GM18499 (cell line): ENCODE results near the gene MCC.

Source experiments
- ATAC-seq: cut with Tn5 transposase; IDR thresholded peaks from one replicate; pipeline ENCODE4 v1.9.1; 2021; ENCODE audit warnings: moderate number of reproducible peaks; ENCODE audit not compliant: insufficient read depth, unreplicated experiment

MCC gene

DNA sequence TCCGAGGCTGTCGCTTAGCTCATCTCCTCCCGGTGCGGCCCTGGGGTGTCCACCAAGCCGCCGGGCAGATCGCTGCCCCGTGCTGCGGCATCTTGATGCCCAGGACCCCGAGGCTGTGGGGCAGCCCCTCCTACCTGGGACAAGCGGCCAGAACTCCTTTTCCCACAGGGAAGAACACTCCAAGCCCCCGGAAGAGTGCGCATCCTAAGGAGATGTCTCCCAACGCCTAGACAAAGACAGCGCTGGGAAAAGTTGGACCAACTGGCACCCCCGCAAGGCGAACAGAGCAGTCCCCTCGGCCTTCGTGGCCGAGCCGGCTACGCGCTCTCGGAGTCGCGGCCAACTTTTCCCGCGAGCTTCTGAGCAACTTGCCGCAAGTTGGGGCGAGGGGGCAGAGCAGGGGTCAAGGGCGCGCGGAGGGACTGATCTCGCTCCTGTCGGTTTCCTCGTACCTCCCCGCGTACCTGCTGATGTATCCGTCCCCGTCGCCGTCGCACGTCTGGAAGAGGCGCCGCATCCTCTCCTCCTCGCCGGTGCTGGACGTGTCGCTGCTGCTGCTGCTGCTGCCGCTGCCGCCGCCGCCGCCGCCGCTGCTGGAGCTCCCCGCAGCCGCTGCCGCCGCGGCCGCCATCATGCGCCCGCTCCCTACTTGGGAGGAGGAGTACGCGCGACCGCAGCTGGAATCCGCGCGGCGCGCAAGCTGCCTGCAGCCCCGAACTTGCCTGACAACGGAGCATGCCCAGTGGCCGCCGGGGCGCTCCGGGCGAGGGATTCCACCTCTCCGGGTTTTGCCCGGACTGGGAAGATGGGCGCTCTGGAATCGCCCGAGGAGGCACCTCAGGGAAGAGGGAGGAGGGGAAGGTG is at the start of gene MCC:
TSS of gene MCC (minus strand) at position 673 of the 864 bp plus-strand sequence.
- ATAC-seq, result no peak

DNA sequence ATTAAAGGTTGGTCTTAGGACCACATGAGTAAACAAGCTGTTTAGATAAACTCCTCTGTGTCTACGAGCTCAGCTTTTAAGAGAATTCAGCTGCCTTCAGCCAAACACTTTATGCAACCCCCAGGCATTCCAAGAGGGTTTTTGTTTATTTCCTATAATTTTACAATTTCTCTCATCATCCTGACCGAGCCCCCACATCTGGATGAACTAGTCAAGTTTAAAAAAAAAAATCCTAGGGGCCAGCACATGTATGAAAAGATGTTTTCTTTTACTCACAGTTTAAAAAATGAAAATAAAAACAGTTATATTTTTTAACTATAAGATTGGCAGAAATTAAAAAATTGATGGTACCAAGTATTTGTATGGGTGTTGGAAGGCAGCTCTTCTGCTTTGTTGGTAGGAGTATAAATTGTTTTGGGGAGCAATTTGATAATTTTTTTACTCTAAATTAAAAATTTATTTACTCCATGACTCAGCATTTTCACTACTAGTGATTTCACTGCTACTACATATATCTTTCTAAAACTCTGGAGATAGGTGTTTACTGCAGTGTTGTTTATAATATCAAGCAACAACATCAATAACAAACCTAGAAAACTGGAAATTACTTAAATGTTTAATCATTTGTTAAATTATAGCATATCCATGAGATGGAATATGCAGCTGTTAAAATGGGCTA is 43.4 kb upstream of the MCC start:
- ATAC-seq, result no peak

DNA sequence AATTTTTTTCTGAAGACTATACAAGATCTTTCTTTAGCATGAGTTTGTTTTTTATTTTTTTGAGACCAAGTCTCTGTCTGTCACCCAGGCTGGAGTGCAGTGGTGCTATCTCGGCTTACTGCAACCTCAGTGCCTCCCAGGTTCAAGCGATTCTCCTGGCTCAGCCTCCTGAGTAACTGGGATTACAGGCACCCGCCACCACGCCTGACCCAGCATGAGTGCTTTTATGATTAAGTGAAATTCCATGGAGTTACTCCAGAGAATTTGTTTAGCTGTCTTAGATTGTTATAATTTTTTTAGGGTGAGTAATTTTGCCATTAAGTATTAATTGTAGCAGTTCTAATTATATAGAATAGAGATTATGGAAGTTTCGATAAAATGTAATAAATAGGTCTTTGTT is 39.5 kb upstream of the MCC start:
- ATAC-seq, result no peak

DNA sequence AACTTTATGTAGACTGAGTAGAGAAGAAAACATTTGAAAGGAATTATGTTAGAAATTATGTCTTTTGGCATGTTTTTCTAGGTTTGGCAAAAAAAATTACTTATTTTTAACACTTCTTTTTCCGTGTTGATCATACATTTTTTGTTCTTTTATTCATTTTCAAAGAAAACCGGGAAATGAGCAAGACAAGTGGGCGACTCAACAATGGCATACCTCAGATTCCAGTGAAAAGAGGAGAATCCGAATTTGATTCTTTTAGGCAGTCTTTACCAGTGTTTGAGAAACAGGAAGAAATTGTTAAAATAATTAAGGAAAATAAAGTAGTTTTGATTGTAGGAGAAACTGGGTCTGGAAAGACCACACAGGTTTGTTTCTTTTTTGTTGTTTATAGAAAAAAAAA is 38.2 kb upstream of the MCC start:
- ATAC-seq, result no peak

DNA sequence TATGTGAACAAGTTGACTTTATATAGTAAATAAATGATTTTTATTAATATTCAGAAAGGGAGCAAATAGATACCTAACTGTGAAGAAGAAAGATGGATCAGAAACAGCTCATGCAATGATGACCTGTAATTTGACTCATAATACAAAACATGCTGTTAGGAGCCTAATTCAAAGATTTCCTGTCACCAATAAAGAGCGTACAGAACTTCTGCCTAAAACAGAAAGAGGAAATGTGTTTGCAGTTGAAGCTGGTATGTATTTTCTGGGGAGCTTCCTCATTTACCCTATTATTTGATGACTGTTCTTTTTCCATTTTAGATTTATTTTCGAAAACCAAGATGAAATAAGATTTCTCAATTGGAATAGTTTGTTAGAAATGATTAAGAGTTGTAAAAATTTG is 36.7 kb upstream of the MCC start:
- peak; percentile 55 for ATAC-seq

DNA sequence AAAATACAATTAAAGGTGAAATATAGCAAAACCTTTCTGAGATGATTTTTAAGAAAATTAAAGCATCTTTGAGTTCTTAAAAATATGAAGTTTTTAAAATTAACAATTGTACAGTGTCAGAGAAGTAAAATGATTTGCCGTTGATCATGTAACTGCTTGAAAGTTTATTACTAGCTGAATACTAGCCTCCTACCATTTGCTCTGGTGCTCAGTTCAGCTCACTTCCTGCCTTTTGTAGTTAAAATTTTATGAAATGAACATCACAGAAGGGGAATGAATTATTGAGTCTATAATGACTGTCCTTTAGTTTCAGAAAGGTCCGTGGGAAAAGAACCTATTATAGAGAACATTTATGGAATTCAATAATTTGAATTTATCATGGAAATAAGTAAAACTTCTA is 34.9 kb upstream of the MCC start:
- no peak for ATAC-seq

DNA sequence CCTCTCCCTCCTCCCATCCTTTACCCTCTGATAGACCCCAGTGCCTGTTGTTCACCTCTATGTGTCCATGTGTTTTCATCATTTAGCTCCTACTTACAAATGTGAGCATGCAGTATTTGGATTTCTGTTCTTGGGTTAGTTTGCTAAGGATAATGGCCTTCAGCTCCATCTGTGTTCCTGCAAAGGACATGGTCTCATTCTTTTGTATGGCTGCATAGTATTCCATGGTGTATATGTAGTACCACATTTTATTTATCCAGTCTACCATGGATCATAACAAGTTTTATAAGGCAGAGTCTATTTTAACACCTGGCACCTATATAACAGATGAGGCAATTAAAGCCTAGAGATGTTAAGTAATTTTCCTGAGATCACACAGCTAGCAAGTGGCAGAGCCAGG is 32.6 kb upstream of the MCC start:
- no peak for ATAC-seq

DNA sequence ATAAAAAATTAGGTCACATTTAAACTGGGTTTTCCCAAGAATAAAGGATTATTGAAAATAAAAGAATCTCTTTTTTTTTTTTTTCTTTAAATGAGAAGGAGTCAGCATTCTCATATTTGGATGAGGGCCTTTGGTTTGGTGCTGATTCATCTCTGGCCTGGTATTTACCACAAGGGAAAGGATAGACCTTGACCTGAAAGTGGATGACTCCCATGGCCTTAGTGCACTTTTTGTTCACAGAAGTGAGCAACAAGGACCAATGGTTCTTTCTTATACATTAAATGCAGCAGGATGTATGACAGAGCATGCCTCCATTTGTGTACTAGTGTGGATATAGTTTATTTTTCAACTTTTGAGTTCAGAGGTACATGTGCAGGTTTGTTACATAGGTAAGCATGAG is 32.2 kb upstream of the MCC start:
- peak; percentile 67 for ATAC-seq

DNA sequence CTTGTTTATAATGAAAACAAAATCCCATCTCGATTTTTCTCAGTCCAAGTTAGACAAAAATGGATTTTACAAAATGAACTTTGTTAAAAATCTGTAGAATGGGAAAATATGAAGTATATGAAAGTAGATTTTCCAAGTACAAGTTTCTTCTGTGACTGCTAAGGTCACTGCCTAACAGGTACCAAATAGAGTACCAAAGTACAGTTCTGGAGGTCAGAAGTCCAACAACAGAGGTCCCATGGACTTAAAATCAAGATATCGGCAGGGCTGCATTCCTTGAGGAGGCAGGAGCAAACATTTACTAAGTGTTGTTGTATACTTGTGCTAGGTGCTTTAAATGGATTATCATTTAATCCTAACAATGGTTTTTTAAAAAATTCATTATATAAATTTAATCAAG is 31.2 kb upstream of the MCC start:
- ATAC-seq, result no peak

DNA sequence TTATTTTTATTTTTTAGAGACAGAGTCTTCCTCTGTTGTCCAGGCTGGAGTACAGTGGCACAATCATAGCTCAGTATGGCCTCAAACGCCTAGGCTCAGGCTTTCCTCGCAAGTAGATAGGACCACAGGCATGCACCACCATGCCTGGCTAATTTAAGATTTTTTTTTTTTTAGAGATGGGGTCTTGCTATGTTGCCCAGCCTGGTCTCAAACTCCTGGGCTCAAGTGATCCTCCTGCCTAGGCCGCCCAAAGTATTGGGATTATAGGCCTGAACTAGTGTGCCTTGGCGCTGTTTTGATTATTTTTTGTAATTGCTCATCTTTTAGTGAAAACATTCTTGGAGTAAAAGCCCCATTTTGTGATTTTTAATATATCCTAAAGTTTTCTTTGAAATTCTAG is 30.6 kb upstream of the MCC start:
- ATAC-seq, result no peak

DNA sequence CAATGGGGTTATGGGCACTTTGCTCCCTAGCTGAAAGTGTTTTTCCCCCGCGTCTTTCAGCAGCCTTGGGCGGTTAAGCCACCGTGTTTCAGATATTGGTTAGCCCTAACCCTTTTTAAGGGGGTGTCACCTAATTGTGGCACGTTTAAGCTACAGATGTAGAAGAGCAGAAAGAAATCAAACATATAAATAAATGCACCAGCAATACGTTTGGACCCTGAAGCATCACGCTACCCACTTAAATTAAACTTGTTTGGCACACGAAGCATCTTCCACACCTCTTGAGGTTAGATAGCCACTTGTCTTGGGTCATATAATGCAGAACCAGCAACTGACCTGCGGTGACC is 26.0 kb upstream of the MCC start:
- no peak for ATAC-seq

DNA sequence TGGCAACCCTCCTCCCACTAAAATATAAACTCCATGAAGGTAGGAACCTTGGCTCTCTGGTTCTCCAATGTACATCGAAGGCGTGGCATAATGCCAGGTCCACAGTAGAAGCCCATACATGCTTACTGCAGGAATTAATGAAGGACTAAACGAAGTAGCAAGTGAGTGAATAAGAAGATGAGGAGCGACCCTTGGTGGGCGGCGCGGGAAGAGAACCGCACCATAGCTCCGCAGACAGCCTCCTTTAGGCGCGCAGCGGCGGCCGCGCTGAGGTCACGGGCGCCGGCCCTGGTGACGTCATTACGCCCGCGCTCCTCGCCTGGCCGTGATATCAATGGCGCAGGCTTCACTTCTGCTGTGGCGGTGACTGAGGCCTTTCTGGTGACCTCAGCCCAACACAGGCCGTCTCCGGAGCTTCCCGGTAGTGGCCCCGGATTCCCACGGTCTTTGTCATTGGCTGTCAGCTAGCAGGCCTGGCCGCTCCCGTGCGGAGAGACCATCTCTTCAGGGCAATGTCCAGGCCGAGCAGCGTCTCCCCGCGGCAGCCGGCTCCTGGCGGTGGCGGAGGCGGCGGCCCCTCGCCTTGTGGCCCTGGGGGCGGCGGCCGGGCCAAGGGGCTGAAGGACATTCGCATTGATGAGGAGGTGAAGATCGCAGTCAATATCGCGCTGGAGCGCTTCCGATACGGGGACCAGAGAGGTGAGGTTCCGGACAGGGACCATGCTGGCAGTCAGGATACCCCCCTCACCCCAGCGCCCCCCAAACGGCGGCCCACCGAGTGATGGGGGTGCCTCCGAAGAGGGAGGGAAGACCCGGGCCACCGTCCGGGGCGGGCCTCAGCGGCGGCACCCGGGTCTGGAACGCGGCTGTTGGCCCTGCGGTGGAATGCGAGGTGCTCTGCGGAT is 25.4 kb upstream of the MCC start, which contains the start of gene YTHDC2:
TSS of gene YTHDC2 (plus strand) at position 311 of the 905 bp plus-strand sequence. CDS start at position 513, 202 bp downstream.
- peak; percentile 93 for ATAC-seq

DNA sequence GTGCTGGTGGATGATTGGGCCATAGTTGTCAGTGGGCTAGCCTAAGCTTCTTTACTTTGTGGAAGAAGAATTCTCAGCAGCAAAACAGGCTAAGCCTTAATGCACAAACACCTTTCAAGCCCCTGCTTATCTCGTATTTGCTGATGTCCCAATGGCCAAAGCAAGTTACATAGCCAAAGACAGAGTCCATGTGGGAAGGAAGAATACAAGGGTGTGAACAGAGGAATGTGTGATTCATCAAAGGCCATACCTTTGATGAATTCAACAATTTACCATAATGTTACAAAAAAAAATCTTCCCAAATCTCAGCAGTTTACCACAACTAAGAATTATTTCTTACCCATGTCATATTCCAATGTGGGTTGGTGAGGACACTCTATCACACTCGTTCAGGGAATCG is 24.1 kb upstream of the MCC start:
- ATAC-seq, result no peak

DNA sequence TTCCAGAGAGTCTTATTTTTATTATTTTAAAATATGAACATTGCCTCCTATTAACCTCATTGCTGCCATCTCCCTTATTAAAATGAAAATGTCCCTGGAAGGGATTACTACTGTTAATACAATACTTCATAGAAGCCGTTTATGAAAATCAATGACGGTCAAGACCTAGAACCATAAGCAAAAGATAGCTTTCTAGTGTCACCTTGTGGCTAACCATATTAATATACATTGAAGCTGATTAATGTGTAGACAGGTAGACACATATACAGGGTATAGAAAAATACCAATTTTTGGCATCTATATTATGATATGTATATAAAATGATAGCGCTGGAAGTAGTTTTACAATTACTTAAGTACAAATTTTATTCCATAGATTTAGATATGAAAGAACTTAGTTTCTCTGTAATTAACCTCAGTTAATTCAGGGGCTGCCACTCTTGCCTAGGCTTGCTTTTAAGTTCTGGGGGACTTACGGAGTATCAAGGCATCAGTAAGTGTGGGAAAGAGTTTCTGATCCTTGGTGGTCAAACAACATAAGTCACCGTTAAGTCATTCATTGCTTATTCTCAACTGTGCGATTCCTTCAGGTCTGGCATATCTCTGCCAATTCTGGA is 22.7 kb upstream of the MCC start:
- no peak for ATAC-seq

DNA sequence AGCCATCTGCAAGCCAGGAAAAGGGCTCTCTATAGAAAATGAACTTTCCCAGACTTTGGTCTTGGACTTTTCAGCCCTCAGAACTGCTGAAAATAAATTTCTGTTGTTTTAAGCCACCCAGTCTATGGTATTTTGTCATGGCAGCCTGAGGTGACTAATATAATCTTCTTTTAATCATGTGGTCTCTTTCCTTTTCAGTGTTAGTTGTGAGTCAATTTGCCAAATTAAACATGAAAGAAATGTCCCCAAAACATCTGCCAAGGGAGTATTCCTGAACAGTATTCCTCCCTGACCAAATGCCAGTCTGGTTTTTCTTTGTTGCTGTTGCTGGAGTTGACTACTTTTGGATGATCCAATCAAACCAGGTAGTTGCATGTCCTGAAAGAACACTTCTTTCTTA is 20.5 kb upstream of the MCC start:
- ATAC-seq, result no peak

DNA sequence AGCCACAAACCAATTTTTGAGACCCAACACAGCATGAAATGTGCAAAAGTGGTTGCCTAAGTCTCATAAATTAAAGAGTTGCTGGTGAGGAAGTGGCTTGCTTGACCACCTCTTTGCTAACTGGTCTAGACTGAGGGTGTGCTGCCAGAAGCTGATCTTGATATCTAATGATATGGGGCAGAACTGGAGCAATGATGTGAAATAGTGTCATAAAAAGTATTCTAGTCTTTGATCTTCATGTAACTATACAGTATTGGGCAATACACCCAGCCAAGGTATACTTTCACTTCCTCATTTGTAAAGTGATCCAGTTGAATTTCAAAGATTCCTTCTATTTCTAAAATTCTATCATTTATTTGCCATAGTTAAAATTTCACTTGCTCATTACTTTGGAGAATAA is 19.3 kb upstream of the MCC start:
- ATAC-seq, result no peak

DNA sequence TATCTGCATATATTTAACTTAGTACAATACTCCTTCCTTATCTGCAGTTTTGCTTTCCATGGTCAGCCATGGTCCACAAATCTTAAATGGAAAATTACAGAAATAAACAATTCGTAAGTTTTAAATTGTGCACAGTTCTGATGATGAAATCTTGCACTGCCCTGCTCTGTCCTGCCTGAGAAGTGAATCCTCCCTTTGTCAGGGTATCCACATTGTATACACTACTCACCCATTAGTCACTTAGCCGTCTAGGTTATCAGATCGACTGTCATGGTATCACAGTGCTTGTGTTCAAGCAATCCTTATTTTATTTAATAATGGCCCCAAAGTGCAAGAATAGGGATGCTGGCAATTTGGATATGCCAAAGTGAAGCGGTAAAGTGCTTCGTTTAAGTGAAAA is 16.9 kb upstream of the MCC start:
- ATAC-seq, result no peak

DNA sequence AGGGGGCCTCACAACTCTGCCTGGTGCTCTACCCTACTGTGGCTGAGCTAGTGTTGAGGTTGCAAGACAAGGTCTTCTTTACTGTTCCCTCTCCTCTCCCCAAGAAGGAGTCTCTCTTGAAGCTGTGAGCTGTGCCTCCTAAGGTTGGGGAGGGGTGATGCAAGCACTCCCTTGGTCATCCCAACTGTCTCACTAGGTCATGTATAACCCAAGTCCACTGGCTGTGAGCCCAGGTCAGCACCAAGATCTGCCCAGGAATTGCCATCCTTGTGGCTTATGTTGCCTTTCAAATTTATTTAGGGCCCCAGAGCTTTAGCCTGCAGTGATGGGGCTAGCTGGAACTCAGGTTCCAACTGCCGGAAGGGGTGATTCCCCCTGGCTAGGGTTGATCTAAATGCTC is 14.9 kb upstream of the MCC start:
- ATAC-seq, result no peak

DNA sequence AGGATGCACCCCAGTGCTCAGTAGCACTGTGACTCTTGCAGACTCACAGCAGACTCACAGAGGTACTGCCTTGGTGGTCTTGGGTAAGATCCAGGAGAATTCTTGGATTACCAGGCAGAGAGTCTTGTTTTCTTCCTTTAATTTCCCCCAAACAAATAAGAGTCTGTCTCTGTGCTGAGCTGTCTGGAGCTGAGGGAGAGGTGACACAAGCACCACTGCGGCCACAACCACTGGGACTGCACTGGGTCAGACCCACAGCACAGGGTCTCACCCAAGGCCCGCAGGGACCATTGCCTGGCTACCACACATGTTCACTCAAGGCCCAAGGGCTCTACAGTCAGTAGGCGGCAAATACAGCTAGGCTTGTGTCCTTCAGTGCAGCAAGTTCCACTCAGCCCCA is 13.8 kb upstream of the MCC start:
- ATAC-seq, result no peak

DNA sequence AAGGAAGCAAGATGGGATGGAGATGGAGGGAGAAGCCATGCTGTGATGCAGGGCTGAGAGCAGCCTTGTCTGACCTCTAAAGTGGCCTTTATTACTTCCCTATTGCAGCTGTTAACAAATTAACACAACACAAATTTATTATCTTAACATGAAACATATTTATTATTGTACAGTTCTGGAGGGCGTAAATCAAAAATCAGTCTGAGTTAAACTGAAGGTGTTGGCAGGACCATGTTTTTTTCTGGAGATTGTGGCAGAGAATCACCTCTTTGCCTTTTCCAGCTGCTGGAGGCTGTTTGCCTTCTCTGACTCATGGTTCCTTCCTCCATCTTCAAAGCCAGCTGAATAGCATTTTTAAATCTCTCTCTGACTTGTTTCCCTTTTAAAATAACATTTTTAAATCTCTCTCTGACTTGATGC is 7.2 kb upstream of the MCC start:
- no peak for ATAC-seq
